HepG2 (cell line): ENCODE measurements around the gene IFT88. TPM values are rescaled to one million over a fixed set of nuclear protein-coding genes. Genes with fewer than 3 reads are reported as not detected.

Experiments
- AFF4 ChIP-seq: sonication (generic); formaldehyde crosslinking; IDR thresholded peaks from 2 replicates; pipeline ENCODE4 v1.4.0; 2020; ENCODE audit warnings: missing genetic modification reagents
- ARNTL ChIP-seq: sonication (generic); formaldehyde crosslinking; IDR thresholded peaks from 2 replicates; pipeline ENCODE4 v1.4.0; 2020; ENCODE audit warnings: mild to moderate bottlenecking, missing genetic modification reagents
- E2F1 ChIP-seq: sonication (generic); formaldehyde crosslinking; IDR thresholded peaks from 2 replicates; pipeline ENCODE4 v1.5.0; 2020; ENCODE audit warnings: missing genetic modification reagents
- ELF3 ChIP-seq: IDR thresholded peaks from 2 replicates; pipeline ENCODE4 v1.6.1; 2016; ENCODE audit warnings: missing genetic modification reagents, missing compliant biosample characterization
- FOSL2 ChIP-seq: sonication (generic); formaldehyde crosslinking; IDR thresholded peaks from 2 replicates; pipeline ENCODE4 v1.4.0; 2020; ENCODE audit warnings: missing genetic modification reagents
- GPN1 ChIP-seq: sonication (generic); formaldehyde crosslinking; IDR thresholded peaks from 2 replicates; pipeline ENCODE4 v1.5.1; 2020; ENCODE audit warnings: missing genetic modification reagents, borderline replicate concordance
- HOMEZ ChIP-seq: IDR thresholded peaks from 2 replicates; pipeline ENCODE4 v1.6.1; 2016; ENCODE audit warnings: low read depth
- MAZ ChIP-seq, 2 experiments: sonication (generic) in 1 of 2; formaldehyde crosslinking in 1 of 2; IDR thresholded peaks; 2 replicates each; pipeline versions ENCODE4 v1.5.0 to v1.6.1; 2012 to 2020; ENCODE audit warnings: low read depth in 2 of 2, mild to moderate bottlenecking in 2 of 2, borderline replicate concordance in 1 of 2, improper control_type of control experiment in 1 of 2, low read length in 1 of 2, missing genetic modification reagents in 1 of 2, moderate library complexity in 1 of 2
- PHF20 ChIP-seq: sonication (generic); formaldehyde crosslinking; IDR thresholded peaks from 2 replicates; pipeline ENCODE4 v1.5.0; 2020; ENCODE audit warnings: mild to moderate bottlenecking, missing genetic modification reagents
- REL ChIP-seq: sonication (generic); formaldehyde crosslinking; conservative IDR thresholded peaks from 2 replicates; pipeline ENCODE4 v1.8.0; 2022; ENCODE audit warnings: mild to moderate bottlenecking, missing genetic modification reagents, moderate library complexity
- SKIL ChIP-seq: sonication (generic); formaldehyde crosslinking; IDR thresholded peaks from 2 replicates; pipeline ENCODE4 v1.8.0; 2022; ENCODE audit warnings: missing genetic modification reagents, mild to moderate bottlenecking, moderate library complexity, borderline replicate concordance
- TFE3 ChIP-seq: IDR thresholded peaks from 2 replicates; pipeline ENCODE4 v1.6.1; 2016
- TOE1 ChIP-seq: sonication (generic); formaldehyde crosslinking; IDR thresholded peaks from 2 replicates; pipeline ENCODE4 v1.4.0; 2020; ENCODE audit warnings: mild to moderate bottlenecking, missing genetic modification reagents
- ZBTB25 ChIP-seq: IDR thresholded peaks from 2 replicates; pipeline ENCODE4 v1.6.1; 2018; ENCODE audit warnings: missing genetic modification reagents
- ZFP36L2 ChIP-seq: sonication (generic); formaldehyde crosslinking; IDR thresholded peaks from 2 replicates; pipeline ENCODE4 v1.4.0; 2020; ENCODE audit warnings: missing genetic modification reagents
- ZFP62 ChIP-seq: sonication (generic); formaldehyde crosslinking; IDR thresholded peaks from 2 replicates; pipeline ENCODE4 v1.4.0; 2020; ENCODE audit warnings: missing genetic modification reagents
- ZNF224 ChIP-seq: sonication (generic); formaldehyde crosslinking; IDR thresholded peaks from 2 replicates; pipeline ENCODE4 v1.5.0; 2020; ENCODE audit warnings: mild to moderate bottlenecking, missing genetic modification reagents
- ZZZ3 ChIP-seq: sonication (generic); formaldehyde crosslinking; IDR thresholded peaks from 2 replicates; pipeline ENCODE4 v1.4.0; 2020; ENCODE audit warnings: missing genetic modification reagents, mild to moderate bottlenecking, borderline replicate concordance
- polyA plus RNA-seq, 8 experiments: library from polyadenylated mRNA; depleted of rRNA in 3 of 8; stranded (reverse) in 7 of 8; unstranded in 1 of 8; fragments of >200 nt; fragmentation: Illumina TruSeq in 4 of 8; extraction: Trizol in 4 of 8; gene quantifications; 2 replicates each; pipeline versions ENCODE4 v1.2.1 to v1.2.3, GENCODE V29; 2011 to 2016; ENCODE audit warnings: low read depth in 4 of 8, missing spikeins in 1 of 8, mixed read lengths in 1 of 8; ENCODE audit not compliant: insufficient read depth in 1 of 8
- total RNA-seq, 5 experiments: library from RNA; depleted of rRNA; stranded (reverse); fragments of >200 nt; fragmentation: Illumina TruSeq; extraction: Trizol; gene quantifications; 2 replicates each; pipeline ENCODE4 v1.2.3, GENCODE V29; 2016; ENCODE audit warnings: low read depth in 1 of 5

IFT88 gene
- total and polyA plus RNA-seq, 2 of the 13 experiments (the other 11 are each of a cell fraction or from before 2014, with no cell fraction given) = 8.4 to 19.9 TPM

- no peak for TF ChIP-seq PHF20 (CRISPR knock-in tag)
- TF ChIP-seq AFF4 (CRISPR knock-in tag) = no peak
- no peak for TF ChIP-seq TFE3 (CRISPR knock-in tag)
- no peak for TF ChIP-seq ZZZ3 (CRISPR knock-in tag)
- TF ChIP-seq FOSL2 = peak; percentile 13; the same call in 1 of the 2 replicates
- peak; percentile 52; the same call in 1 of the 2 replicates for TF ChIP-seq ELF3 (CRISPR knock-in tag)
- no peak for TF ChIP-seq ZNF224 (CRISPR knock-in tag)
- no peak for TF ChIP-seq MAZ (IDR thresholded peaks at IDR 0.05; ENCODE audit: borderline replicate concordance, low read depth, low read length)
- TF ChIP-seq MAZ (CRISPR knock-in tag; IDR thresholded peaks at IDR 0.05; ENCODE audit: low read depth) = no peak
- TF ChIP-seq ARNTL (CRISPR knock-in tag) = 0 out of 2 replicates have a peak, but pooled peaks have one; percentile 32
- TF ChIP-seq ZFP62 (CRISPR knock-in tag) = no peak
- no peak for TF ChIP-seq REL
- no peak for TF ChIP-seq SKIL (CRISPR knock-in tag)
- TF ChIP-seq HOMEZ (CRISPR knock-in tag) = peak; percentile 59; the same call in 1 of the 2 replicates
- no peak for TF ChIP-seq ZBTB25
- no peak for TF ChIP-seq ZFP36L2 (CRISPR knock-in tag)
- no peak for TF ChIP-seq GPN1 (CRISPR knock-in tag)
- TF ChIP-seq TOE1 (CRISPR knock-in tag) = no peak
- no peak for TF ChIP-seq E2F1 (CRISPR knock-in tag)
Measured at GRCh38 chr13:20547479-20547908, 19.5 kb upstream of the IFT88 start (continued).
